Right cardiac atrium (tissue), 5 donors: ENCODE measurements around the gene MAP4K2. TPM values are rescaled to one million over a fixed set of nuclear protein-coding genes. Genes with fewer than 3 reads are reported as not detected.
A peak's percentile ranks its signal among the peaks of the same experiment; 100 is the strongest.

ENCODE experiments used
- ATAC-seq, 2 donors: fragments of 200-7000 bp; cut with Tn5 transposase; one replicate each; pipeline versions ENCODE4 v1.8.0 to v1.9.1; 2020; ENCODE audit warnings: moderate library complexity in 2 of 2, mild to moderate bottlenecking in 1 of 2
- DNase-seq, 3 donors: peaks; one replicate each; pipeline ENCODE4 v3.0.0-alpha.2; 2020
- H3K27ac ChIP-seq: one replicate; pipeline ENCODE4 v1.5.1; 2013; ENCODE audit warnings: mild to moderate bottlenecking, low read length, control low read depth, moderate library complexity
- H3K27me3 ChIP-seq: one replicate; pipeline ENCODE4 v1.6.1; 2013; ENCODE audit not compliant: control insufficient read depth, insufficient read depth
- H3K4me1 ChIP-seq: one replicate; pipeline ENCODE4 v1.6.1; 2013; ENCODE audit warnings: low read length; ENCODE audit not compliant: control insufficient read depth, insufficient read depth
- H3K4me3 ChIP-seq: one replicate; pipeline ENCODE4 v1.5.1; 2013; ENCODE audit warnings: low read length, control low read depth
- H3K9me3 ChIP-seq: one replicate; pipeline ENCODE4 v1.6.1; 2013; ENCODE audit warnings: low read length; ENCODE audit not compliant: control insufficient read depth
- WGBS: extraction: QIAGEN DNeasy Blood & Tissue Kit; methylation state at CpG from one replicate; pipeline ENCODE4 v1.1.7; 2013; 5-methylcytosine and 5-hydroxymethylcytosine counted together
- intact Hi-C, 4 donors: fragments of 100-400 bp; cut with DNase I; formaldehyde crosslinking; loops; one replicate each; pipeline versions ENCODE4 v1.11.0 to v1.14.0; 2022 to 2023
- polyA plus RNA-seq: library from polyadenylated mRNA; stranded (reverse); fragments of 200-250 nt; gene quantifications from one replicate; pipeline ENCODE4 v1.2.3, GENCODE V29; 2013
- total RNA-seq, 4 donors: library from RNA; stranded (reverse); fragmentation: NEBNext Ultra II Directional; extraction: Animal tissue kit (Norgen Biotek cat#: 25700); gene quantifications; one replicate each; pipeline ENCODE4 v1.2.1, GENCODE V29; 2021
- donor health status: healthy with polysubstance abuse.
- donor health status: DM: no; HTN: yes; CAD: no.
- donor health status: DM: no; HTN: no; CAD: no.
- donor health status: DM: no; HTN: yes; CAD: no; lungs with severe emphysema.
- donor health status: DM: yes; HTN: yes; CAD: no.

The MAP4K2 gene
- total and polyA plus RNA-seq, 5 donors = 8.7 to 11.7 (median 11.0) TPM

- intact Hi-C loops = loop anchor here in 1 of 4 donors (10.0 kb wide), 1 partner anchor 325 kb away; the partner anchor contains the start of genes TM7SF2 and ZNHIT2
Measured at GRCh38 chr11:64789331-64790204, 13.4 kb downstream of the MAP4K2 start.

GRCh38 chr11:64788321-64789215, 14.4 kb downstream of the MAP4K2 start:
- Histone ChIP-seq H3K27me3 (no peaks in the 10 kb centered on the region), H3K4me3 (no peak overlapping the region), H3K27ac (no peak overlapping the region), H3K9me3 (no peaks in the 10 kb centered on the region), H3K4me1 (no peaks in the 10 kb centered on the region)
- peak; percentile 4 for ATAC-seq
- 83% methylated on average over 9 of the region's 9 CpGs for WGBS
- DNase-seq = peak in 2 of 3 donors; percentile 7 to 31
- intact Hi-C loops = loop anchor here in 1 of 4 donors (10.0 kb wide), 1 partner anchor 326 kb away; the partner anchor contains the start of genes TM7SF2 and ZNHIT2

More at GRCh38 chr11:64789331-64790204, 13.4 kb downstream of the MAP4K2 start:
- Histone ChIP-seq H3K27ac (no peak overlapping the region), H3K9me3 (no peaks in the 10 kb centered on the region), H3K4me1 (no peaks in the 10 kb centered on the region), H3K4me3 (no peak overlapping the region), H3K27me3 (no peaks in the 10 kb centered on the region)
- peak in 2 of 3 donors; percentile 9 to 25 for DNase-seq
- no peak for ATAC-seq
- 94% methylated on average over 15 of the region's 15 CpGs for WGBS

GRCh38 chr11:64787526-64788320, 15.3 kb downstream of the MAP4K2 start:
- ATAC-seq (peak; percentile 34 to 68), DNase-seq (peak; percentile 72 to 84 (median 83))
- WGBS = 46% methylated on average over 15 of the region's 15 CpGs
- no peak overlapping the region for H3K4me3 ChIP-seq
- H3K27me3 ChIP-seq = no peaks in the 10 kb centered on the region
- intact Hi-C loops = loop anchor here in 1 of 4 donors (10.0 kb wide), 1 partner anchor 327 kb away; the partner anchor contains the start of genes TM7SF2 and ZNHIT2
- no peaks in the 10 kb centered on the region for H3K9me3 ChIP-seq
- no peaks in the 10 kb centered on the region for H3K4me1 ChIP-seq
- no peak overlapping the region for H3K27ac ChIP-seq

- intact Hi-C loops = loop anchor here in 1 of 4 donors (10.0 kb wide), 1 partner anchor 328 kb away; the partner anchor contains the start of genes TM7SF2 and ZNHIT2
- 88% methylated on average over 10 of the region's 10 CpGs for WGBS
- DNase-seq = peak in 2 of 3 donors; percentile 5 to 33
Measured at GRCh38 chr11:64786308-64786707, 16.7 kb downstream of the MAP4K2 start.

GRCh38 chr11:64784813-64785581, 18.0 kb downstream of the MAP4K2 start:
- Histone ChIP-seq H3K27ac (no peak overlapping the region), H3K4me1 (no peaks in the 10 kb centered on the region), H3K9me3 (no peaks in the 10 kb centered on the region), H3K27me3 (no peaks in the 10 kb centered on the region), H3K4me3 (no peak overlapping the region)
- 90% methylated on average over 12 of the region's 12 CpGs for WGBS
- intact Hi-C loops = loop anchor here in 1 of 4 donors (10.0 kb wide), 1 partner anchor 330 kb away; the partner anchor contains the start of genes TM7SF2 and ZNHIT2
- ATAC-seq (no peak), DNase-seq (peak in 1 of 3 donors; percentile 2)

More at GRCh38 chr11:64786308-64786707, 16.7 kb downstream of the MAP4K2 start:
- Histone ChIP-seq H3K4me3 (no peak overlapping the region), H3K27me3 (no peaks in the 10 kb centered on the region), H3K9me3 (no peaks in the 10 kb centered on the region), H3K27ac (no peak overlapping the region), H3K4me1 (no peaks in the 10 kb centered on the region)
- ATAC-seq = no peak

- Histone ChIP-seq H3K4me3 (peak within 1 kb of the TSS; percentile 98), H3K27me3 (no peaks in the 10 kb centered on the region), H3K9me3 (no peaks in the 10 kb centered on the region), H3K27ac (peak within 1 kb of the TSS; percentile 99), H3K4me1 (peaks cover 3% of the 10 kb centered on the region)
- ATAC-seq = peak; percentile 96 to 97
- WGBS = under 1% methylated on average over 80 of the region's 80 CpGs
- intact Hi-C loops = no loop called here
- DNase-seq = peak; percentile 99
Measured at GRCh38 chr11:64778473-64779298, 24.3 kb downstream of the MAP4K2 start, which contains the start of gene SF1. Gene SF1 (minus strand): TSS chr11:64778542. CDS start chr11:64778392, 150 bp downstream.

- Histone ChIP-seq H3K27me3 (no peaks in the 10 kb centered on the region), H3K27ac (peak overlapping the region; percentile 99), H3K9me3 (no peaks in the 10 kb centered on the region), H3K4me3 (peak overlapping the region; percentile 98), H3K4me1 (peaks cover 3% of the 10 kb centered on the region)
- intact Hi-C loops = no loop called here
- ATAC-seq (no peak), DNase-seq (no peak)
- under 1% methylated on average over 28 of the region's 28 CpGs for WGBS
Measured at GRCh38 chr11:64778223-64778472, 24.9 kb downstream of the MAP4K2 start.

- H3K27ac ChIP-seq = peak overlapping the region; percentile 99
- ATAC-seq (peak; percentile 37 to 40), DNase-seq (peak; percentile 88 to 94 (median 94))
- peaks cover 3% of the 10 kb centered on the region for H3K4me1 ChIP-seq
- H3K27me3 ChIP-seq = no peaks in the 10 kb centered on the region
- WGBS = under 1% methylated on average over 98 of the region's 98 CpGs
- intact Hi-C loops = no loop called here
- H3K9me3 ChIP-seq = no peaks in the 10 kb centered on the region
- peak overlapping the region; percentile 98 for H3K4me3 ChIP-seq
Measured at GRCh38 chr11:64777449-64778222, 25.4 kb downstream of the MAP4K2 start.
